A673 (cell line): ENCODE data around the gene RNF182. TPM values are rescaled to one million over a fixed set of nuclear protein-coding genes. Genes with fewer than 3 reads are reported as not detected.

Experiments
- BruUV-seq: library from RNA; stranded (reverse); fragments of 400-500 nt; replicated peaks from 2 replicates; lab custom pipeline; 2021; lab: Mats Ljungman, UMichigan
- CTCF ChIA-PET: fragments of 300-600 bp; sonication (Branson Sonifier 250); formaldehyde crosslinking; loops from one replicate; lab custom pipeline; 2022; ENCODE audit warnings: antibody characterized with exemption; lab: Charles Lee
- POLR2A ChIA-PET: fragments of 300-600 bp; sonication (Branson Sonifier 250); formaldehyde crosslinking; loops from one replicate; lab custom pipeline; 2022; ENCODE audit warnings: antibody characterized with exemption; ENCODE audit not compliant: low non-redundant PET; lab: Charles Lee
- DNase-seq: peaks from one replicate; pipeline ENCODE4 v3.0.0-alpha.2; 2015; ENCODE audit warnings: low spot score
- H3K27ac ChIP-seq: fragments of 200-600 bp; sonication (generic); 2 replicates; pipeline ENCODE4 v1.5.1; 2016; ENCODE audit warnings: mixed run types, low read depth, mild to moderate bottlenecking, mixed read lengths, antibody characterized with exemption, low read length; ENCODE audit not compliant: poor library complexity, severe bottlenecking
- H3K27me3 ChIP-seq: fragments of 200-600 bp; sonication (generic); replicated peaks from 2 replicates; pipeline ENCODE4 v1.6.1; 2017; ENCODE audit warnings: mixed run types, low read depth, mild to moderate bottlenecking, mixed read lengths, antibody characterized with exemption, low read length; ENCODE audit not compliant: insufficient read depth, poor library complexity
- H3K36me3 ChIP-seq: fragments of 200-600 bp; sonication (generic); 2 replicates; pipeline ENCODE4 v1.6.1; 2016; ENCODE audit warnings: mixed run types, mild to moderate bottlenecking, mixed read lengths, antibody characterized with exemption, low read length; ENCODE audit not compliant: insufficient read depth, poor library complexity, severe bottlenecking
- H3K4me1 ChIP-seq: fragments of 200-600 bp; sonication (generic); 2 replicates; pipeline ENCODE4 v1.6.1; 2017; ENCODE audit warnings: mixed run types, mild to moderate bottlenecking, mixed read lengths, antibody characterized with exemption, low read length; ENCODE audit not compliant: insufficient read depth, poor library complexity, severe bottlenecking
- H3K4me3 ChIP-seq: fragments of 200-600 bp; sonication (generic); 2 replicates; pipeline ENCODE4 v1.5.1; 2016; ENCODE audit warnings: low read depth, mixed run types, mild to moderate bottlenecking, mixed read lengths, low read length; ENCODE audit not compliant: poor library complexity, severe bottlenecking
- H3K9me3 ChIP-seq: fragments of 200-600 bp; sonication (generic); 2 replicates; pipeline ENCODE4 v1.6.1; 2016; ENCODE audit warnings: mixed run types, low read depth, mild to moderate bottlenecking, mixed read lengths, antibody characterized with exemption, low read length; ENCODE audit not compliant: poor library complexity, severe bottlenecking
- EZH2 ChIP-seq: fragments of 200-600 bp; sonication (generic); IDR thresholded peaks from 2 replicates; pipeline ENCODE4 v1.6.1; 2017; ENCODE audit warnings: borderline replicate concordance, low read depth, mild to moderate bottlenecking, mixed read lengths, antibody characterized with exemption, low read length; ENCODE audit not compliant: poor library complexity, severe bottlenecking
- intact Hi-C: fragments of 100-400 bp; cut with micrococcal nuclease; formaldehyde crosslinking; loops from one replicate; pipeline ENCODE4 v1.10.0; 2022; ENCODE audit not compliant: unreplicated experiment
- total RNA-seq: library from RNA; stranded (reverse); gene quantifications from 2 replicates; pipeline ENCODE4 v1.2.3, GENCODE V29; 2021
- TF ChIP-seq, protein P1 (sequence below): fragments of 300-800, 200-600 bp; sonication (generic); conservative IDR thresholded peaks from 2 replicates; pipeline ENCODE4 v1.5.1; 2017; ENCODE audit warnings: low read depth, mild to moderate bottlenecking, antibody characterized with exemption, low read length, moderate library complexity, mixed read lengths

Gene RNF182
- total RNA-seq, 1 experiment from 2014 or later: 20.8 TPM

DNA sequence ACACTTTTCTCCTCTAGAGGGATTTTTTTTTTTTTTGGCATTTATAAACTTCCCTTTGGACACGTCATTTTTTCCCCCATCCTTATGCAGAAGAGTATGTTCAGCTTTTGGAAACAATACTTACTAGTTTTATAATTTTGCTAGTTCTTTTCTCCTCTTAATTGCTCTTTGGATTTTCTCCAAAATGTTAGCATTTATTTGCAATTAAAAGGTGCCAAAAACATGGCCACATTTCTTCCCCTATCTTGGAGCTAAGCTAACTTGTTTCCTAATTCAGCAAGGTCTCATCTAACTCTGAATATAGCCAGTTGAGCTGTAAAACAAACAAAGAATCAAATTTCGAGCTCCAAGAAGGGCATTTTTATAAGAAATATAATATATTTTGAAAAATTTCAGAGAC is 39.2 kb upstream of the RNF182 start:
- Histone ChIP-seq H3K27ac (no peak overlapping the region), H3K4me3 (no peak overlapping the region), H3K36me3 (no peaks in the 10 kb centered on the region), H3K4me1 (no peaks in the 10 kb centered on the region), H3K9me3 (no peaks in the 10 kb centered on the region), H3K27me3 (no peaks in the 10 kb centered on the region)
- DNase-seq: no peak
- TF ChIP-seq EZH2: no peak
- TF ChIP-seq, protein P1, sequence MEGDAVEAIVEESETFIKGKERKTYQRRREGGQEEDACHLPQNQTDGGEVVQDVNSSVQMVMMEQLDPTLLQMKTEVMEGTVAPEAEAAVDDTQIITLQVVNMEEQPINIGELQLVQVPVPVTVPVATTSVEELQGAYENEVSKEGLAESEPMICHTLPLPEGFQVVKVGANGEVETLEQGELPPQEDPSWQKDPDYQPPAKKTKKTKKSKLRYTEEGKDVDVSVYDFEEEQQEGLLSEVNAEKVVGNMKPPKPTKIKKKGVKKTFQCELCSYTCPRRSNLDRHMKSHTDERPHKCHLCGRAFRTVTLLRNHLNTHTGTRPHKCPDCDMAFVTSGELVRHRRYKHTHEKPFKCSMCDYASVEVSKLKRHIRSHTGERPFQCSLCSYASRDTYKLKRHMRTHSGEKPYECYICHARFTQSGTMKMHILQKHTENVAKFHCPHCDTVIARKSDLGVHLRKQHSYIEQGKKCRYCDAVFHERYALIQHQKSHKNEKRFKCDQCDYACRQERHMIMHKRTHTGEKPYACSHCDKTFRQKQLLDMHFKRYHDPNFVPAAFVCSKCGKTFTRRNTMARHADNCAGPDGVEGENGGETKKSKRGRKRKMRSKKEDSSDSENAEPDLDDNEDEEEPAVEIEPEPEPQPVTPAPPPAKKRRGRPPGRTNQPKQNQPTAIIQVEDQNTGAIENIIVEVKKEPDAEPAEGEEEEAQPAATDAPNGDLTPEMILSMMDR: no peak
- ChIA-PET CTCF (no interaction called here), POLR2A (no interaction called here)
- no TSS peak for BruUV-seq
- intact Hi-C loops: no loop called here

DNA sequence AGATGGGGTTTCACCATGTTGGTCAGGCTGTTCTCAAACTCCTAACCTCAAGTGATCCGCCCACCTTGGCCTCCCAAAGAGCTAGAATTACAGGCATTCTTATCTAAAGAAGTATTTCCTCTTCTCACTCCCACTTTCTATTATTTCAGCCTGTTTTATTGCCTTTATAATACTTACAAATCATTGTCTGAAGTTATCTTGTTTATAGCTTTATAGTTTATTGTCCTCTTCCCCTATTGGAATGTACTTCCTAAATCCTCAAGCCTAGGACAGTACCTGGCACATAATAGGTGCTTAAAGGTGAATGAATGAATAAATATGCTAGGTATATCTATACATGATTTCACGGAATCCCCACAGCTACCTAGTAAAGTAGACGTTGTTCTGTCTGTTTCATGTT is 37.8 kb upstream of the RNF182 start:
- Histone ChIP-seq H3K36me3 (no peaks in the 10 kb centered on the region), H3K4me3 (no peak overlapping the region), H3K9me3 (no peaks in the 10 kb centered on the region), H3K4me1 (no peaks in the 10 kb centered on the region), H3K27ac (no peak overlapping the region), H3K27me3 (no peaks in the 10 kb centered on the region)
- TF ChIP-seq, protein P1: no peak
- no TSS peak for BruUV-seq
- no peak for DNase-seq
- intact Hi-C loops: no loop called here
- ChIA-PET POLR2A (interaction anchor here (0.7 kb wide), 1 partner anchor 9 kb away, joined by 7 read pairs; no protein-coding TSS in a partner anchor), CTCF (interaction anchor here (0.6 kb wide), 1 partner anchor 1107 kb away, joined by 3 read pairs; no protein-coding TSS in a partner anchor)

DNA sequence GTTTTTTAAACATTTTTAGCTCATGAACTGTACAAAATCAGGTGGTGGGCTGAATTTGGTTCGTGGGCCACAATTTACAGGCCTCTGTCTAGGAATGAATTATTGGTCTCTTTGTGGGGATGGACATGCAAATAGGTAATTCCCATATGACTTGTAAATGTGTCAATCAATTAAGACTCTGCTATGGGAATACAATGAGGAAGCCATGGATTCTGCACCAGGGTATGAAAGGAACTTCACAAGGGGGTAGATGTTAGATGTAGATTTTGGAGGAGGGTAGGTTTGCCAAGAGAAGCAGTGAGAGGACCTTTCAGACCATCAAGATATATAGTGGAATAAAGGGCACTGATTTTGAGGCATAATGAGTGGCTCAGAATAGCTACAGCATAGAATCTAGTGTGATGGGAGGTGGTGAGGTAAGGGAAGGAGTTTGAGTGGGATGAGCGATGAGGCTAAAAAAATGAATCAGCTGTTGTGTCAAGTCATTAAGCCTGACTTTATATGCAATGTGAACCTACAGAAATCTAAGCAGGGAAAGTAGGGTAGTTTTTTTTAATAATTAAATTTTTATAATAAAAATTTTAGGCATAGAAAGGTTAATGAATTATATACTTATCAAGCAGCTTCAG is 32.6 kb upstream of the RNF182 start:
- ChIA-PET CTCF (no interaction called here), POLR2A (no interaction called here)
- Histone ChIP-seq H3K27me3 (no peaks in the 10 kb centered on the region), H3K36me3 (no peaks in the 10 kb centered on the region), H3K27ac (no peak overlapping the region), H3K4me3 (no peak overlapping the region), H3K9me3 (no peaks in the 10 kb centered on the region), H3K4me1 (no peaks in the 10 kb centered on the region)
- BruUV-seq: no TSS peak
- TF ChIP-seq, protein P1: no peak
- no peak for TF ChIP-seq EZH2
- intact Hi-C loops: no loop called here
- no peak for DNase-seq
